ENCODE data around the gene DUX4.
"Not testable (repeated sequence)": the region's sequence is repeated elsewhere in the genome, so short reads cannot be mapped to it uniquely, and the experiment has no call there.

The DUX4 gene

DNA sequence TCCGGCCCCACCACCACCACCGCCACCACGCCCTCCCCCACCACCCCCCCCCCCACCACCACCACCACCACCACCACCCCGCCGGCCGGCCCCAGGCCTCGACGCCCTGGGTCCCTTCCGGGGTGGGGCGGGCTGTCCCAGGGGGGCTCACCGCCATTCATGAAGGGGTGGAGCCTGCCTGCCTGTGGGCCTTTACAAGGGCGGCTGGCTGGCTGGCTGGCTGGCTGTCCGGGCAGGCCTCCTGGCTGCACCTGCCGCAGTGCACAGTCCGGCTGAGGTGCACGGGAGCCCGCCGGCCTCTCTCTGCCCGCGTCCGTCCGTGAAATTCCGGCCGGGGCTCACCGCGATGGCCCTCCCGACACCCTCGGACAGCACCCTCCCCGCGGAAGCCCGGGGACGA lies at the start of gene DUX4:
Gene DUX4 (plus strand): TSS at position 347 of the 400 bp plus-strand sequence. CDS start 0 bp downstream, at position 347.
- DNase-seq (ENCODE audit: low spot score); POLR2A ChIA-PET (ENCODE audit: low non-redundant PET); CTCF ChIA-PET; H3K27ac ChIP-seq: not testable (repeated sequence)

- H3K27ac ChIP-seq; CTCF ChIA-PET; DNase-seq (ENCODE audit: low spot score); POLR2A ChIA-PET (ENCODE audit: low non-redundant PET): not testable (repeated sequence)
Observed at GRCh38 chr4:190175436-190175835, 1.9 kb downstream of the DUX4 start.

DNA sequence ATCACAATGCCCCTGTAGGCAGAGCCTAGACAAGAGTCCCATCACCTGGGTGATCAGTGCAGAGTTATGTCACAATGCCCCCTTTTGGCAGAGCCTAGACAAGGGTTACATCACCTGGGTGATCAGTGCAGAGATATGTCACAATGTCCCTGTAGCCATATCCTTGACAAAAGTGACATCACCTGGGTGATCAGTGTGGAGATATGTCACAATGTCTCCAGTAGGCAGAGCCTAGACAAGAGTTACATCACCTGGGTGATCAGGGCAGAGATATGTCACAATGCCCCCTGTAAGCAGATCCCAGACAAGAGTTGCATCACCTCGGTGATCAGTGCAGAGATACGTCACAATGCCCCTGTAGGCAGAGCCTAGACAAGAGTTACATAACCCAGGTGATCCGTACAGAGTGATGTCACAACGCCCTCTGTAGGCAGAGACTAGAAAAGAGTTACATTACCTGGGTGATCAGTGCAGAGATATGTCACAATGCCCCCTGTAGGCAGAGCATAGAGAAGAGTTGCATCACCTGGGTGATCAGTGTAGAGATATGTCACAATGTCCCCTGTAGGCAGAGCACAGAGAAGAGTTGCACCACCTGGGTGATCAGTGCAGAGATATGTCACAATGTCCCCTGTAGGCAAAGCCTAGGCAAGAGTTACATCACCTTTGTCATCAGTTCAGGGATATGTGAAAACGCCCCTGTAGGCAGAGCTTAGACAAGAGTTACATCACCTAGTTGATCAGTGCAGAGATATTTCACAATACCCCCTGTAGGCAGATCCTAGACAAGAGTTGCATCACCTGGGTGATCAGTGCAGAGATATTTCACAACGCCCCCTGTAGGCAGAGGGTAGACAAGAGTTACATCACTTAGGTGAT lies 4.4 kb downstream of the DUX4 start:
- POLR2A ChIA-PET (ENCODE audit: low non-redundant PET); DNase-seq (ENCODE audit: low spot score); CTCF ChIA-PET; H3K27ac ChIP-seq: not testable (repeated sequence)

DNA sequence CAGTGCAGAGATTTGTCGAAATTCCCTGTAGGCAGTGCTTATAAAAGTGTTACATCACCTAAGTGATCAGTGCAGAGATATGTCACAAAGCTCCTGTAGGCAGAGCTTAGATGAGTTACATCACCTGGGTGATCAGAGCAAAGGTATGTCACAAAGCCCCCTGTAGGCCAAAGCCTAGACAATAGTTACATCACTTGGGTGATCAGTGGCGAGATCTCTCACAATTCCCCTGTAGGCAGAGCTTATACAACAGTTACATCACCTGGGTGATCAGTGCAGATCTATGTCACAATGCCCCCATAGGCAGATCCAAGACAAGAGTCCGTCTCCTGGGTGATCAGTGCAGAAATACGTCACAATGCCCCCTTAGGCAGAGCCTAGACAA lies 5.0 kb downstream of the DUX4 start:
- POLR2A ChIA-PET (ENCODE audit: low non-redundant PET); CTCF ChIA-PET; DNase-seq (ENCODE audit: low spot score); H3K27ac ChIP-seq: not testable (repeated sequence)

DNA sequence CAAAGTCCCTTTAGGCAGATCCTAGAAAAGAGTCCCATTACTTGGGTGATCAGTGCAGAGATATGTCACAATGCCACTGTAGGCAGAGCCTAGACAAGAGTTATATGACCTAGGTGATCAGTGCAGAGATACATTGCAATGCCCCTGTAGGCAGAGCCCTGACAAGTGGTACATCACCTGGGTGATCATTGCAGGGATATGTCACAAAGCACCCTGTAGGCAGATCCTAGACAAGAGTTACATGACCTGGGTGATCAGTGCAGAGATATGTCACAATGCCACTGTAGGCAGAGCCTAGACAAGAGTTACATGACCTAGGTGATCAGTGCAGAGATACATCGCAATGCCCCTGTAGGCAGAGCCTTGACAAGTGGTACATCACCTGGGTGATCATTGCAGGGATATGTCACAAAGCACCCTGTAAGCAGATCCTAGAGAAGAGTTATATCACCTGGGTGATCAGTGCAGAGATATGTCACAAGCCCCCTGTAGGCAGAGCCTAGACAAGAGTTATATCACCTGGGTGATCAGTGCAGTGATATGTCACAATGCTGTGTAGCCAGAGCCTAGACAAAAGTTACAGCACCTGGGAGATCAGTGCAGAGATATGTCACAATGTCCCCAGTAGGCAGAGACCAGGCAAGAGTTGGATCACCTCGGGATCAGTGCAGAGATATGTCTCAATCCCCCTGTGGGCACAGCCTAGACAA lies 5.6 kb downstream of the DUX4 start:
- CTCF ChIA-PET; DNase-seq (ENCODE audit: low spot score); POLR2A ChIA-PET (ENCODE audit: low non-redundant PET); H3K27ac ChIP-seq: not testable (repeated sequence)

GRCh38 chr4:190179740-190180094 lies 6.1 kb downstream of the DUX4 start:
- CTCF ChIA-PET; DNase-seq (ENCODE audit: low spot score); POLR2A ChIA-PET (ENCODE audit: low non-redundant PET); H3K27ac ChIP-seq: not testable (repeated sequence)

- CTCF ChIA-PET; DNase-seq (ENCODE audit: low spot score); POLR2A ChIA-PET (ENCODE audit: low non-redundant PET); H3K27ac ChIP-seq: not testable (repeated sequence)
Observed at GRCh38 chr4:190180947-190181346, 7.4 kb downstream of the DUX4 start.

DNA sequence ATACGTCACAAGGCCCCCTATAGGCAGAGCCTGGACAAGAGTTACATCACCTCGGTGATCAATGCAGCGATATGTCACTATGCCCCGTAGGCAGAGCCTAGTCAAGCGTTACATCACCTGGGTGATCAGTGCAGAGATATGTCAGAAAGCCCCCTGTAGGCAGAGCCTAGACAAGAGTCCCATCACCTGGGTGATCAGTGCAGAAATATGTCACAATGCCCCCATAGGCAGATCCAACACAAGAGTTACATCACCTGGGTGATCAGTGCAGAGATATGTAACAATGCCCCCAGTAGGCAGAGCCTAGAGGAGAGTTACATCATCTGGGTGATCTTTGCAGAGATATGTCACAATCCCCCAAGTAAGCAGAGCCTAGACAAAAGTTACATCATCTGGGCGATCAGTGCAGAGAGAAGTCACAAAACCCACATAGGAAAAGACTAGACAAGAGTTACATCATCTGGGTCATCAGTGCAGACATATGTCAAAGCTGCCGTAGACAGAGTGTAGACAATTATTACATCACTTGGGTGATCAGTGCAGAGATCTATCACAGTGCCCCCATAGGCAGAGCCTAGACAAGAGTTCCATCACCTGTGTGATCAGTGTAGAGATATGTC lies 8.0 kb downstream of the DUX4 start:
- DNase-seq (ENCODE audit: low spot score); POLR2A ChIA-PET (ENCODE audit: low non-redundant PET); CTCF ChIA-PET; H3K27ac ChIP-seq: not testable (repeated sequence)

GRCh38 chr4:190203510-190203909 lies 29.9 kb downstream of the DUX4 start:
- CTCF ChIA-PET; POLR2A ChIA-PET (ENCODE audit: low non-redundant PET); DNase-seq (ENCODE audit: low spot score); H3K27ac ChIP-seq: not testable (repeated sequence)
